ENCODE data around the gene NPLOC4. TPM values are rescaled to one million over a fixed set of nuclear protein-coding genes. Genes with fewer than 3 reads are reported as not detected.

NPLOC4 gene
- total and polyA plus RNA-seq, 2 of the 8 experiments (the other 6 are each of a cell fraction or from before 2014, with no cell fraction given), result 70.7 to 92.7 TPM

DNA sequence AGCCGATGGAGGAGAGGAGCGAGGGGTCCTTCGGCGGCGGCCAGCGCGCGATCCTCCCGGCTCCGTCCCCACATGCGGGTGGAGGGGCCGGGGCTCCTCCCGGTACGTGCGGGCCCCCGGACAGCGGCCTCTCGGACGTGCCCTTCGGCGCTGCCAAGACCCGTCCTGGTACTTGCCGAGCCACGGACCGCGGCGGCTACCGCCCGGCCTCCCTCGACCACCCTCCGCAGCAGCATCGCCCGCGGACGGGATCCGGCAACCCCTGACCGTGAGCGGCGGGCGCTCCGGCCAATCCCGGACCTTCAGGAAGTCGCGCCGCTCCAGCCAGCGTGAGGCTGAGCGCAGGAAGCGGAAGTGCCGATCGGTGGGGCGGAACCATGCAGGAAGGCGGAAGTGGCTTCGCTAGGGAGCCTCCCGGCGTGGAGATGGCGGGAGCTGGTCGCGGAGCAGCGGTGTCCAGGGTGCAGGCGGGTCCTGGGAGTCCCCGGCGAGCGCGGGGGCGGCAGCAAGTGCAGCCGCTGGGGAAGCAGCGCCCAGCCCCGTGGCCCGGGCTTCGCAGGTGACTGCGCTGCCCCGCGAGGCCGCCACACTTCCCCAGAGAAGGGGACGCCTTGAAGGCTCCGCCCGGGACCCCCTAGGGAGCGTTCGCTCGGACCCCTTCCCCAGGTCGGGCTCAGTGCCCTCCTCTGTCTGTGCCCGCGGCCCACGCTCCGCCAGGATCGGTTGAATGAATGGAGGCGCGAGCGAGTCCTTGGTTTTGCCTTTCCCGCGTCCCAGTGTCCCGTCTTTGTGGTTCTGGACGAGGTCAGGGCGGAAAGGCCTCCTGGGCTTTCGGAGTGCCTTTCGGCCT, 29.7 kb upstream of the NPLOC4 start, which contains the start of the genes CCDC137 and OXLD1:
Gene CCDC137, plus strand, starts transcription at position 396 of the 850 bp plus-strand sequence. Its CDS starts 30 bp downstream, at position 426.
Gene OXLD1, minus strand, starts transcription at position 264 of the 850 bp plus-strand sequence. Its CDS starts 28 bp downstream, at position 236.
- peaks cover 3 to 11% (median 8%) of the 10 kb centered on the region in 4 experiments for H3K4me1 ChIP-seq (replicated peaks in 1 of 4; ENCODE audit: control insufficient read depth in 3 of 4, insufficient read depth in 4 of 4, low read length in 3 of 4)
- H2BK120ac ChIP-seq (replicated peaks; ENCODE audit: low read depth, low read length), result no peak within 1 kb of the TSS
- peak within 1 kb of the TSS; percentile 94 for H4K8ac ChIP-seq (ENCODE audit: extremely low read depth, insufficient read depth, low read length)
- POLR2A ChIA-PET (ENCODE audit: partially characterized antibody), result interaction anchor here (0.8 to 9.3 kb wide), 21 partner anchors 8 to 357 kb away, joined by 3 to 65 read pairs (median 3); partner anchors contain the start of genes ARL16, HGS, LRRC45 and MCRIP1
- H2AK5ac ChIP-seq (ENCODE audit: low read depth, low read length), result no peak within 1 kb of the TSS; the same call in 1 of the 2 replicates
- H3K27ac ChIP-seq (ENCODE audit: low read depth, low read length), result peak within 1 kb of the TSS; percentile 74
- H3K56ac ChIP-seq (replicated peaks; ENCODE audit: insufficient read length, low read depth, low read length), result peak within 1 kb of the TSS; percentile 64
- H4K20me1 ChIP-seq (replicated peaks in 1 of 2; ENCODE audit: control insufficient read depth in 1 of 2, insufficient read depth in 2 of 2, low read length in 2 of 2), result peaks cover 8 to 11% of the 10 kb centered on the region in 2 experiments
- no peak within 1 kb of the TSS for H3K14ac ChIP-seq (ENCODE audit: insufficient read length)
- H3K9me3 ChIP-seq (ENCODE audit: insufficient read depth in 2 of 2, low read depth in 1 of 2, low read length in 1 of 2), result no peaks in the 10 kb centered on the region
- H3K23me2 ChIP-seq (ENCODE audit: low read depth, low read length), result peaks cover 4% of the 10 kb centered on the region; the same call in 1 of the 2 replicates
- H3K4me3 ChIP-seq (ENCODE audit: extremely low read depth in 1 of 4, insufficient read depth in 2 of 4, low read depth in 3 of 4, low read length in 4 of 4), result peak within 1 kb of the TSS; percentile 62 to 95 (median 88)
- no peak within 1 kb of the TSS for H2BK20ac ChIP-seq (ENCODE audit: low read length)
- H3K36me3 ChIP-seq (ENCODE audit: control insufficient read depth in 2 of 4, insufficient read depth in 4 of 4, low read length in 3 of 4), result peaks cover 14 to 35% (median 27%) of the 10 kb centered on the region in 4 experiments
- peak within 1 kb of the TSS; percentile 63 for H3K4ac ChIP-seq (replicated peaks; ENCODE audit: insufficient read length, low read depth, low read length)
- H3K79me2 ChIP-seq (ENCODE audit: control insufficient read depth in 1 of 2, insufficient read depth in 2 of 2, low read length in 2 of 2), result peaks cover 0 to 24% of the 10 kb centered on the region in 2 experiments; a peak in 2 of 4 replicates
- H4K5ac ChIP-seq (ENCODE audit: insufficient read length, low read depth, low read length), result peak within 1 kb of the TSS; percentile 76
- H4K91ac ChIP-seq (replicated peaks; ENCODE audit: insufficient read length, low read length), result peak within 1 kb of the TSS; percentile 65
- peak within 1 kb of the TSS; percentile 85 for H2BK5ac ChIP-seq (ENCODE audit: low read depth, low read length)
- FAIRE-seq (no peak), DNase-seq (ENCODE audit: low read depth in 1 of 2, low spot score in 2 of 2) (peak; percentile 88 to 93)
- peak within 1 kb of the TSS; percentile 80 to 86 (median 84) for H3K9ac ChIP-seq (replicated peaks in 1 of 4; ENCODE audit: extremely low read depth in 1 of 4, low read depth in 3 of 4, low read length in 3 of 4)
- CTCF ChIA-PET (ENCODE audit: partially characterized antibody), result interaction anchor here (0.6 to 0.8 kb wide), 2 partner anchors 9 to 174 kb away, joined by 3 read pairs; no protein-coding TSS in a partner anchor
- H3K27me3 ChIP-seq (replicated peaks in 1 of 4; ENCODE audit: control insufficient read depth in 3 of 4, extremely low read depth in 1 of 4, insufficient read depth in 3 of 4, low read length in 3 of 4), result no peaks in the 10 kb centered on the region
- peak within 1 kb of the TSS; percentile 6; the same call in 1 of the 2 replicates for H2BK12ac ChIP-seq (ENCODE audit: low read depth, low read length)
- peaks cover 8% of the 10 kb centered on the region for H3K79me1 ChIP-seq (ENCODE audit: low read depth, low read length)
- H3K4me2 ChIP-seq (ENCODE audit: insufficient read depth in 1 of 2, low read depth in 2 of 2, low read length in 2 of 2), result peak within 1 kb of the TSS; percentile 77 to 84
- H3K18ac ChIP-seq (ENCODE audit: extremely low read depth, low read length), result peak within 1 kb of the TSS; percentile 65; the same call in 1 of the 2 replicates
- H2AFZ ChIP-seq (ENCODE audit: low read length), result no peak within 1 kb of the TSS; the same call in 1 of the 2 replicates
- H3K23ac ChIP-seq (ENCODE audit: insufficient read length), result no peak within 1 kb of the TSS
- 1% methylated on average over 65 of the region's 96 CpGs; no CpG with 5 or more reads in 1 of the 2 experiments for WGBS, 2 experiments (ENCODE audit: extremely low coverage in 1 of 2, insufficient coverage in 1 of 2, insufficient read length in 1 of 2, insufficient replicate concordance in 2 of 2, low coverage in 1 of 2, low lambda C conversion rate in 2 of 2, missing lambda C conversion rate in 1 of 2)
- no peak within 1 kb of the TSS for H2BK15ac ChIP-seq (ENCODE audit: low read length)
- TF ChIP-seq RNF2 (IDR thresholded peaks at IDR 0.05; ENCODE audit: borderline replicate concordance, low read depth, low read length, missing control alignments, poor library complexity, severe bottlenecking) (no peak), POU5F1 (IDR thresholded peaks at IDR 0.05; ENCODE audit: low read depth, low read length) (no peak), SAP30 (IDR thresholded peaks at IDR 0.05; ENCODE audit: insufficient read depth, insufficient replicate concordance, low read length) (no peak), ASH2L (IDR thresholded peaks at IDR 0.05; ENCODE audit: low read length) (peak; percentile 63), NANOG (IDR thresholded peaks at IDR 0.05; ENCODE audit: insufficient read depth, low read depth, low read length, poor library complexity, severe bottlenecking) (peak; percentile 80), BRCA1 (IDR thresholded peaks at IDR 0.05; ENCODE audit: low read depth, low read length) (no peak), JUN (IDR thresholded peaks at IDR 0.05; ENCODE audit: low read depth, low read length) (no peak), SRF (IDR thresholded peaks at IDR 0.05; ENCODE audit: low read depth, low read length) (no peak), BACH1 (IDR thresholded peaks at IDR 0.05; ENCODE audit: low read length) (no peak)
- TF ChIP-seq, protein P1, sequence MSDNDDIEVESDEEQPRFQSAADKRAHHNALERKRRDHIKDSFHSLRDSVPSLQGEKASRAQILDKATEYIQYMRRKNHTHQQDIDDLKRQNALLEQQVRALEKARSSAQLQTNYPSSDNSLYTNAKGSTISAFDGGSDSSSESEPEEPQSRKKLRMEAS (IDR thresholded peaks at IDR 0.05), result peak; percentile 68

All from H1 (cell line).